ENCODE results near the gene SLC8A3.

SLC8A3 gene

DNA sequence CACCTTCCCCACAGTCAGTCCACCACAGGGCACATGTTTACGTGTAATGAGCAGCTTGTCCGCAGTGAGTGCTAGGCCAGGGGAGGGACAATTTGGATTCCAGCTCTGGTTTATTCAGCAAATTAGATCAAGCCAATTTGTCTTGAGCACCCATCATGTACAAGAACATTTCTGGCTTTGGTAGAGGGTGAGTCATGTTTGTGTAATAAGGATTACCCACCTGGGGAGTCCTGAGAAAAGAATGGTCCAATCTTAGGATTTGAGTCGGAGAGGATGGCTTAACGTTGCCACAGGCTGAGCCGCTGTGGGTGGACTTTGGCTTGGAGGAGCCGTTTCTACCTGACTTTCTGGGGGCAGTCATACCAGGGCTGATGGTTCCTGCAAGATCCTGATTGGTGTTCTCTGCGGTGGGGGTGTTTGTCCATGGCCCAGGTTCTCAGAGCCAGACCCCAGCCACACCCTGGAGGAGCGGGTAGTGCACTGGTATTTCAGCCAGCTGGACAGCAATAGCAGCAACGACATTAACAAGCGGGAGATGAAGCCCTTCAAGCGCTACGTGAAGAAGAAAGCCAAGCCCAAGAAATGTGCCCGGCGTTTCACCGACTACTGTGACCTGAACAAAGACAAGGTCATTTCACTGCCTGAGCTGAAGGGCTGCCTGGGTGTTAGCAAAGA lies 165.8 kb downstream of the SLC8A3 start:
- in situ Hi-C loops (cut with HindIII; ENCODE audit: low sequenced_read_pairs) = no loop called here
- TF ChIP-seq, protein P1, sequence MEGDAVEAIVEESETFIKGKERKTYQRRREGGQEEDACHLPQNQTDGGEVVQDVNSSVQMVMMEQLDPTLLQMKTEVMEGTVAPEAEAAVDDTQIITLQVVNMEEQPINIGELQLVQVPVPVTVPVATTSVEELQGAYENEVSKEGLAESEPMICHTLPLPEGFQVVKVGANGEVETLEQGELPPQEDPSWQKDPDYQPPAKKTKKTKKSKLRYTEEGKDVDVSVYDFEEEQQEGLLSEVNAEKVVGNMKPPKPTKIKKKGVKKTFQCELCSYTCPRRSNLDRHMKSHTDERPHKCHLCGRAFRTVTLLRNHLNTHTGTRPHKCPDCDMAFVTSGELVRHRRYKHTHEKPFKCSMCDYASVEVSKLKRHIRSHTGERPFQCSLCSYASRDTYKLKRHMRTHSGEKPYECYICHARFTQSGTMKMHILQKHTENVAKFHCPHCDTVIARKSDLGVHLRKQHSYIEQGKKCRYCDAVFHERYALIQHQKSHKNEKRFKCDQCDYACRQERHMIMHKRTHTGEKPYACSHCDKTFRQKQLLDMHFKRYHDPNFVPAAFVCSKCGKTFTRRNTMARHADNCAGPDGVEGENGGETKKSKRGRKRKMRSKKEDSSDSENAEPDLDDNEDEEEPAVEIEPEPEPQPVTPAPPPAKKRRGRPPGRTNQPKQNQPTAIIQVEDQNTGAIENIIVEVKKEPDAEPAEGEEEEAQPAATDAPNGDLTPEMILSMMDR (IDR thresholded peaks at IDR 0.05; ENCODE audit: low read depth, low read length, missing control alignments) = no peak
- no peak overlapping the region for H3K4me3 ChIP-seq (ENCODE audit: low read depth, low read length)
- no peak for DNase-seq (ENCODE audit: low read depth)

DNA sequence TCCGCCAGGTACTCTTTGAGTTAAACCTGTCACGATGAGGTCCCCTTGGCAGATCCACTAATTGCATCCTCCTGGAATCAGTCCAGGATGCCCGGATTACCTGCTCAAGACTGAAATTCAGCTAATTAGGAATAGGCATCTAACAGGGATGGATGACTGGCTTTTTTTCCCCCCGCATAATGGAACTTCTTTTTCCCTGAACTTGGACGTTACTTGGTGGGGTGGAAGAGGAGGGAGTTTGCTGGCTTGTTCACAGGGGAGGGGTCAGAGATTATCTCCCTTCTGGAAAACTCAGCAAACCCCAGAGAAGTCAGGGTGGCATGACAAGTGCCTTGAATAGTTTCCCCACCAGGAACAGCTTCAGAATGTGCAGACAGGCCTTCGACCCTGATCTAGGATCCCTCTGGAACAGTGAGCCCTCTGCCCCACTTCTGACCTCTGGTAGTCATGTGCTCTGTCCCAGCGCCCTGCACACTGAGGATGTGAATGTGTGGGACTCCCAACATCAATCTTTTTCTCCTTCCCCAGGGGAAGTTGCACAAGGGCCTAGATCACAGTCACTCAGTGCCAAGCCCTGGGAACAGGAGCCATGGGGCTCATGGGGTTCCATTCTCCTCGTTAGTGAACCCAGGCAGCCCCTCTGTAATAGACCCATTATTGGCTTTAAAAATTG lies 167.1 kb downstream of the SLC8A3 start:
- no peak overlapping the region for H3K4me3 ChIP-seq (ENCODE audit: low read depth, low read length)
- DNase-seq (ENCODE audit: low read depth) = no peak
- in situ Hi-C loops (cut with HindIII; ENCODE audit: low sequenced_read_pairs) = no loop called here
- TF ChIP-seq, protein P1 (IDR thresholded peaks at IDR 0.05; ENCODE audit: low read depth, low read length, missing control alignments) = no peak

DNA sequence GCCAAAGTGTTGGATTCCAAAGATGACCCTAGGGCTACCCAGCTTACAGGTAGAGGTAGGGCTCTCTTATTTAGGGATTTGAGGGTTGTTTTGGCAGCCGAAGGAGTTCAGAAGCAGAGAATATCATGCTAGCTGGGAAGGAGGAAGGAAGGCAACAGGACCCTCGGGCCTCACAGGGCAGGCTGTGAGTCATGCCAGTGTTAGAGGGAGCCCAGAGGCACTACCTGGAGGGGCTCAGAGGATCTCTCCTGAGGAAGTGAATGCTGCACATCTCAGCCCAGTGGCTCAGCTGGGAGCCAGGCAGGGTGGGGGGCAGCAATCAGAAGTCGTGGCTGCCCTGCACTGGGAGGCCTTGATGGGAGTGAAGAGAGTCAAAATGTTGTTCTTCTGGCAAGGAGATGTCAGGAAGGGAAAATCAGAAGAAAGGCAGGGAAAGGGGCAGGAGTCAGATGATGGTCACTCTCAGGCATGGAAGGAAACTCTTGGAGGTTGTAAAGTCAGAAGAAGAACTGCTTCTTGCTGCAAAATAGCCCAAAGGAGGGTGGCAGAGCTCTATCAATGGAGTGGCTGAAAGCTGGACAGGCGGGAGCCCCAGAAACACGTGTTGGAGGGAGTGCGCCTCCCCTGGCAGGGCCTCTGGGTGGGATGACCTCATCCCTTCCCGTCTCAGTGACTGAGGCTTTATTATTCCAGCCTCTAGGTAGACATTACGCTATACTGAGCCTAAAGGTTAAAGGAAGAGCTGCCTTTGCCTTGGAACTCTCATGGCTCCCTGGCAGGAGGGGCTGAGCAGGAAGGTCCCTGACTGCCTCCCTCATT lies 168.2 kb downstream of the SLC8A3 start:
- TF ChIP-seq, protein P1 (IDR thresholded peaks at IDR 0.05; ENCODE audit: low read depth, low read length, missing control alignments) = no peak
- no peak for DNase-seq (ENCODE audit: low read depth)
- in situ Hi-C loops (cut with HindIII; ENCODE audit: low sequenced_read_pairs) = no loop called here

DNA sequence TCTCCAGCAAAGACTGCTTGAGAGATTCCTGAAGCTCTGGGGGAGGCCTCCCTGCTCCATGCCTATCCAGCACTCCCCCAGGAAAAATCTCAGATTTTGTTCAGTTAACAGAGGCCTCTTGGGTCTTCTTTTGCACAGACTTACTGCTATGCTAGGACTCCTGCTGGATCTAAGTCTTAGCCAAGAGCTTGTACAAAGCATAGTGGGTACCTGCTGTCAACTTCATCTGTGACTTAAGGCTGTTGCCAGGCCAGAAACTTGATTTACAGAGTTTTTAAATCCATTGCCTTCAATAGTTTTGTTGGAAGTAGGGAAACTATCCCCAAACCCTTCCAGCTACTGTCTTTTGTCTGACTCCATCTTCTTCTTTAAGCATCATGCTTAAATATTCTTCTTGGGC lies 169.1 kb downstream of the SLC8A3 start:
- in situ Hi-C loops (cut with HindIII; ENCODE audit: low sequenced_read_pairs) = no loop called here
- TF ChIP-seq, protein P1 (IDR thresholded peaks at IDR 0.05; ENCODE audit: low read depth, low read length, missing control alignments) = no peak
- DNase-seq (ENCODE audit: low read depth) = no peak
- no peak overlapping the region for H3K4me3 ChIP-seq (ENCODE audit: low read depth, low read length)

More for the DNA sequence above, 168.2 kb downstream of the SLC8A3 start:
- no peak overlapping the region for H3K4me3 ChIP-seq (ENCODE audit: low read depth, low read length)

DNA sequence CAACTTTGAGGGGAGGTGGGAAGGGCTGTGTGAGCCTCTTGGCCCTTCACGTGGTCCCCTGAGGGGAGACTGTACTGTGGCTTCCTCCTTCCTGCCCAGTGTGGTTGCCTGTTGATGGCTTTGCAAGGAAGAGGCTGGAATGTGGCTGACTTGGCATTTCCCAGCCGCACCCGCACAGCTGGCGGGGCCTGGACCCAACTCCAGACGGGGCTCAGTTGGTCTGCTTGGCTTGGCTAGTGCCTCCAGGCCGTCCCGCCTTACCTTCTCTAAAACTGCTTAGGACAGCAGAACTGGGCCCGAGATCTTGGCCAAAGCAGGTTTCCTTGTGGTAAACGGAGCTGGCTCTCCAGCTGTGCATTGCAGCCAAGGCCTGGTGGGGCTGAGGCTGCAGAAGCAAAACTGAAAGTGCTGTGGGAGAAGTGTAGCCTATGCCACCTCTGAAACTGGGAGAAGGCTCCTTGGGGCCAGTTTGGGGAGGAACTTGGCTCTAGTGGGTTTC lies 170.0 kb downstream of the SLC8A3 start:
- no peak overlapping the region for H3K4me3 ChIP-seq (ENCODE audit: low read depth, low read length)
- DNase-seq (ENCODE audit: low read depth) = peak; percentile 94

DNA sequence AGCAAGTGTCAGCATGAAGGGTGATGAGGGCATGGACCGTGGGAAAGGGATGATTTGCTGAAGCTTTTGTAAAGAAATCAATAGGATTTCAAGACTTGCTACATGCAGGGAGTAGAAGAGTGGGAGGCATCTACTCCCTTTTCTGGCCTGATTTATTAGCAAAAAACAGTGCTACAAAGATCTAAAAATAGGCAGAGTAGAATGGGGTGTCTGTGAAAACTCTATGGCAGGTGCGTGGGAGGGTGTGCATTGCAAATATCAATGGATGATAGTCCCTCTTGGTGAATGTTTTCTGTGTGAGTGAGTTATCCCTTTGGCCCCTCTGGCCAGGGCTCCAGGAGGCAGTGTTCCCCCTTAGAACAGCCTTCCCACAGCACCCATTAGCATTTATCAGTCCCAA lies 170.5 kb downstream of the SLC8A3 start:
- TF ChIP-seq, protein P1 (IDR thresholded peaks at IDR 0.05; ENCODE audit: low read depth, low read length, missing control alignments) = no peak
- in situ Hi-C loops (cut with HindIII; ENCODE audit: low sequenced_read_pairs) = no loop called here
- no peak overlapping the region for H3K4me3 ChIP-seq (ENCODE audit: low read depth, low read length)
- DNase-seq (ENCODE audit: low read depth) = no peak

More for the DNA sequence above, 170.0 kb downstream of the SLC8A3 start:
- in situ Hi-C loops (cut with HindIII; ENCODE audit: low sequenced_read_pairs) = no loop called here
- TF ChIP-seq, protein P1 (IDR thresholded peaks at IDR 0.05; ENCODE audit: low read depth, low read length, missing control alignments) = no peak

All from astrocyte of the cerebellum (primary cell).